Keratinocyte (primary cell): ENCODE measurements around the gene FATE1. TPM values are rescaled to one million over a fixed set of nuclear protein-coding genes. Genes with fewer than 3 reads are reported as not detected.

Source experiments
- DNase-seq: peaks from one replicate; pipeline ENCODE4 v3.0.0-alpha.2; 2011; ENCODE audit warnings: low read depth, missing footprints, low spot score
- FAIRE-seq: peaks from 2 replicates; lab custom pipeline; 2011; peaks lifted over from hg19 to GRCh38; lab: Jason Lieb, UNC
- H2AFZ ChIP-seq: 2 replicates; pipeline ENCODE4 v1.6.0; 2012; ENCODE audit warnings: low read length, control low read depth, inconsistent platforms; ENCODE audit not compliant: control insufficient read depth
- H3K27ac ChIP-seq: 2 replicates; pipeline ENCODE4 v1.5.1; 2011; ENCODE audit warnings: low read length; ENCODE audit not compliant: control insufficient read depth, insufficient read depth
- H3K27me3 ChIP-seq: 3 replicates; pipeline ENCODE4 v1.6.0; 2011; ENCODE audit warnings: low read length; ENCODE audit not compliant: control insufficient read depth, insufficient read depth; ENCODE audit errors: extremely low read depth
- H3K36me3 ChIP-seq, 2 experiments: 2 replicates in 1 of 2; 3 replicates in 1 of 2; pipeline ENCODE4 v1.5.1; 2011; ENCODE audit warnings: low read length in 2 of 2, mild to moderate bottlenecking in 1 of 2; ENCODE audit not compliant: control insufficient read depth in 2 of 2, insufficient read depth in 2 of 2; ENCODE audit errors: extremely low read depth in 1 of 2
- H3K4me1 ChIP-seq: 3 replicates; pipeline ENCODE4 v1.5.1; 2011; ENCODE audit warnings: low read length; ENCODE audit not compliant: control insufficient read depth, insufficient read depth; ENCODE audit errors: extremely low read depth
- H3K4me2 ChIP-seq: 3 replicates; pipeline ENCODE4 v1.6.0; 2011; ENCODE audit warnings: low read depth, low read length; ENCODE audit not compliant: control insufficient read depth, insufficient read depth; ENCODE audit errors: extremely low read depth
- H3K4me3 ChIP-seq, 3 experiments: fragments of 200-600 bp in 1 of 3; sonication (generic) in 1 of 3; 2 replicates in 2 of 3; 3 replicates in 1 of 3; pipeline ENCODE4 v1.5.1; 2011 to 2016; ENCODE audit warnings: low read length in 3 of 3, mild to moderate bottlenecking in 3 of 3, control low read depth in 2 of 3, inconsistent platforms in 1 of 3, low read depth in 1 of 3, mixed read lengths in 1 of 3, mixed run types in 1 of 3, moderate library complexity in 1 of 3; ENCODE audit not compliant: control insufficient read depth in 2 of 3, insufficient read depth in 2 of 3; ENCODE audit errors: extremely low read depth in 1 of 3
- H3K79me2 ChIP-seq: 2 replicates; pipeline ENCODE4 v1.6.0; 2012; ENCODE audit warnings: low read length; ENCODE audit not compliant: control insufficient read depth, insufficient read depth
- H3K9ac ChIP-seq: 3 replicates; pipeline ENCODE4 v1.6.0; 2011; ENCODE audit warnings: low read length; ENCODE audit not compliant: control insufficient read depth, insufficient read depth; ENCODE audit errors: extremely low read depth
- H3K9me1 ChIP-seq: 3 replicates; pipeline ENCODE4 v1.6.0; 2011; ENCODE audit warnings: low read length; ENCODE audit not compliant: control insufficient read depth, insufficient read depth; ENCODE audit errors: extremely low read depth
- H3K9me3 ChIP-seq: 2 replicates; pipeline ENCODE4 v1.5.1; 2012; ENCODE audit warnings: low read depth, low read length; ENCODE audit not compliant: control insufficient read depth
- H4K20me1 ChIP-seq: 3 replicates; pipeline ENCODE4 v1.6.0; 2011; ENCODE audit warnings: low read length; ENCODE audit not compliant: control insufficient read depth, insufficient read depth; ENCODE audit errors: extremely low read depth
- CTCF ChIP-seq, 3 experiments: IDR thresholded peaks in 1 of 3; conservative IDR thresholded peaks in 1 of 3; optimal IDR thresholded peaks in 1 of 3; 2 replicates in 2 of 3; 3 replicates in 1 of 3; pipeline versions ENCODE3 to v1.5.1; 2011; ENCODE audit warnings: low read length in 3 of 3, mild to moderate bottlenecking in 3 of 3, moderate library complexity in 2 of 3, control low read depth in 1 of 3, inconsistent platforms in 1 of 3; ENCODE audit not compliant: insufficient read depth in 2 of 3; ENCODE audit errors: extremely low read depth in 1 of 3
- EZH2 ChIP-seq: IDR thresholded peaks from one replicate; pipeline ENCODE4 v1.6.1; 2012; ENCODE audit warnings: inconsistent platforms, mild to moderate bottlenecking, low read length, moderate library complexity
- dilution Hi-C: fragments of 300-500 bp; cut with MboI; formaldehyde crosslinking; loops from one replicate; pipeline ENCODE4 v1.7.0; 2020; ENCODE audit warnings: low sequenced_read_pairs; ENCODE audit not compliant: extremely low pct_ligation_motif_present
- polyA plus RNA-seq, 5 experiments: library from polyadenylated mRNA; depleted of rRNA in 3 of 5; stranded (reverse) in 3 of 5; stranded (forward) in 1 of 5; unstranded in 1 of 5; fragments of >200 nt; gene quantifications; 1 replicate in 1 of 5; 2 replicates in 3 of 5; 3 replicates in 1 of 5; pipeline versions ENCODE4 v1.2.1 to v1.2.3, GENCODE V29; 2011 to 2012; ENCODE audit warnings: missing spikeins in 2 of 5, low read depth in 1 of 5, low replicate concordance in 1 of 5

The FATE1 gene
- polyA plus RNA-seq, 1 donor (not counting 4 experiments of a cell fraction or from before 2014, with no cell fraction given) = not detected

GRCh38 chrX:151701531-151701930, 14.3 kb upstream of the FATE1 start:
- DNase-seq (no peak), FAIRE-seq (no peak)
- Histone ChIP-seq H3K4me2 (no peak overlapping the region), H3K36me3 (no peaks in the 10 kb centered on the region), H3K4me3 (no peak overlapping the region), H3K9me3 (no peaks in the 10 kb centered on the region), H3K27me3 (peaks cover 4% of the 10 kb centered on the region), H3K79me2 (no peaks in the 10 kb centered on the region), H3K4me1 (no peaks in the 10 kb centered on the region), H3K9me1 (no peaks in the 10 kb centered on the region), H3K27ac (no peak overlapping the region), H3K9ac (no peak overlapping the region), H2AFZ (no peak overlapping the region), H4K20me1 (no peaks in the 10 kb centered on the region)
- TF ChIP-seq CTCF (optimal IDR thresholded peaks at IDR 0.05 in 1 of 3, IDR thresholded peaks at IDR 0.05 in 1 of 3, conservative IDR thresholded peaks at IDR 0.05 in 1 of 3; ENCODE audit: extremely low read depth in 1 of 3, insufficient read depth in 2 of 3, low read length in 3 of 3) (no peak), EZH2 (no peak)
- dilution Hi-C loops = no loop called here

GRCh38 chrX:151702026-151702714, 13.7 kb upstream of the FATE1 start:
- no peak overlapping the region for H3K9ac ChIP-seq
- no peaks in the 10 kb centered on the region for H3K9me3 ChIP-seq
- DNase-seq = no peak
- TF ChIP-seq CTCF (optimal IDR thresholded peaks at IDR 0.05 in 1 of 3, IDR thresholded peaks at IDR 0.05 in 1 of 3, conservative IDR thresholded peaks at IDR 0.05 in 1 of 3; ENCODE audit: extremely low read depth in 1 of 3, insufficient read depth in 2 of 3, low read length in 3 of 3) (no peak), EZH2 (no peak)
- no peak overlapping the region for H3K4me3 ChIP-seq
- dilution Hi-C loops = no loop called here
- H3K4me1 ChIP-seq = no peaks in the 10 kb centered on the region
- peaks cover 4% of the 10 kb centered on the region for H3K27me3 ChIP-seq
- H2AFZ ChIP-seq = no peak overlapping the region
- H3K4me2 ChIP-seq = no peak overlapping the region
- no peaks in the 10 kb centered on the region for H3K9me1 ChIP-seq
- no peak overlapping the region for H3K27ac ChIP-seq
- no peaks in the 10 kb centered on the region for H4K20me1 ChIP-seq
- no peaks in the 10 kb centered on the region for H3K36me3 ChIP-seq
- H3K79me2 ChIP-seq = no peaks in the 10 kb centered on the region
- no peak for FAIRE-seq
